ENCODE data around the gene CNIH1. TPM values are rescaled to one million over a fixed set of nuclear protein-coding genes. Genes with fewer than 3 reads are reported as not detected.
A peak's percentile ranks its signal among the peaks of the same experiment; 100 is the strongest.

The CNIH1 gene
- 147 and 155 TPM in 2 replicates for total RNA-seq (2014; rRNA removed; shearing (Covaris generic))
- 313 and 354 TPM in 2 replicates for polyA plus RNA-seq (2015; cell fraction: cytosol; rRNA removed)
- 35.2 and 39.2 TPM in 2 replicates for polyA plus RNA-seq (2015; cell fraction: nucleus; rRNA removed)

GRCh38 chr14:54440873-54441868, at the start of gene CNIH1:
CNIH1 (minus strand) TSS chr14:54441374; CDS start chr14:54441327, 47 bp downstream.
- DNase-seq (ENCODE audit: low read depth, low spot score) = peak; percentile 89
- in situ Hi-C loops (cut with HindIII; ENCODE audit: low pct_unique_long_range_greater_than_20kb, low sequenced_read_pairs) = no loop called here

- in situ Hi-C loops (cut with HindIII; ENCODE audit: low pct_unique_long_range_greater_than_20kb, low sequenced_read_pairs) = no loop called here
- DNase-seq (ENCODE audit: low read depth, low spot score) = no peak
Measured at GRCh38 chr14:54490445-54491175, 49.4 kb upstream of the CNIH1 start.

DNA sequence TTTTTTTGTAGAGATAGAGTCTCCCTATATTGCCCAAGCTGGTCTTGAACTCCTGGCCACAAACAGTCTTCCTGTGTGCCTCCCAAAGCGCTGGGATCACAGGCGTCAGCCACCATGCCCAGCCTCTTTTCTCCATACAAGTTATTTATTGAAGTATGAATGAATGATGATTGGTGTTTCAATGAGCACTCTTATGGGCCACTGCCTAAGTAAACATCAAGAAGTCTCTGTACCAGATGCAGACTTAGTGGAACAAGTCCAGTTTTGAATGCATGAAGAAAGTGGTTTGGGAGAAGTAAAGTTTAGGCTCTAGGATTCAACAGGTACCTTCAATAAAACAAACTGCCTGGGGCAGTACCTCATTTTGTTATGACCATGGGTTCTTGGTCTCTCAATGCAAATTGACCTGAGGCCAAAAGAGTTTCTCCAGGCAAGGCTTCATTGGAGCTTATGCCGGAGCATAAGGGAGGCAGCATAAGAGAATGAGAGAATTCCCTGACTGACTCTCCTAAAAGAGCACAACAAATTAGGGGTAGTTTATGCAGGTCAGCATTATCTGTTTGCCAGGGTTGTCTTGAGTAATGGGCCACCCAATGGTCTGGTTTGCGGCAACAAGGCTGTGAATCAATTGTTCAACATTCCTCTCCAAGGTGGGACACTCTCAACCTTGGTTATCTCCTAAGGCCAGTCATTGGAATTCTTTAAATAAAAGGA, 48.7 kb upstream of the CNIH1 start:
- in situ Hi-C loops (cut with HindIII; ENCODE audit: low pct_unique_long_range_greater_than_20kb, low sequenced_read_pairs) = no loop called here
- no peak for DNase-seq (ENCODE audit: low read depth, low spot score)

DNA sequence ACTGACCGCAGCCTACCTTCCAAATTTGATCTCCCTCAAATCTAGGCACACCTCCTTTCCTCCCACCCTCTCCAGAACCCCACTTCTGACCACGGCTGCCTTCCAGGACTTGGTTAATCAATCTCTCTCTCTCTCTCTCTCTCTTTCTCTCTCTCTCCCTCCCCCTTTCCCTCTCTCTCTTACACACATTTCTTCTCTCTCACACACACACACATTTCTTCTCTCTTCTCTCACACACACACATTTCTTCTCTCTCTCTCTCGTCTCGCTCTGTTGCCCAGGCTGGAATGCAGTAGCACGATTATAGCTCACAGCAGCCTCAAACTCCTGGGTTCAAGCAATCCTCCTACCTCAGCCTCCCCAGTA, 48.1 kb upstream of the CNIH1 start:
- in situ Hi-C loops (cut with HindIII; ENCODE audit: low pct_unique_long_range_greater_than_20kb, low sequenced_read_pairs) = no loop called here
- no peak for DNase-seq (ENCODE audit: low read depth, low spot score)

GRCh38 chr14:54488646-54489317, 47.6 kb upstream of the CNIH1 start, which contains the start of gene GMFB:
GMFB (minus strand) TSS chr14:54488980; CDS start chr14:54488927, 53 bp downstream.
- DNase-seq (ENCODE audit: low read depth, low spot score) = peak; percentile 88
- in situ Hi-C loops (cut with HindIII; ENCODE audit: low pct_unique_long_range_greater_than_20kb, low sequenced_read_pairs) = no loop called here

GRCh38 chr14:54488318-54488645, 47.1 kb upstream of the CNIH1 start:
- no peak for DNase-seq (ENCODE audit: low read depth, low spot score)
- in situ Hi-C loops (cut with HindIII; ENCODE audit: low pct_unique_long_range_greater_than_20kb, low sequenced_read_pairs) = no loop called here

GRCh38 chr14:54487771-54488170, 46.6 kb upstream of the CNIH1 start:
- peak; percentile 70 for DNase-seq (ENCODE audit: low read depth, low spot score)
- in situ Hi-C loops (cut with HindIII; ENCODE audit: low pct_unique_long_range_greater_than_20kb, low sequenced_read_pairs) = no loop called here

DNA sequence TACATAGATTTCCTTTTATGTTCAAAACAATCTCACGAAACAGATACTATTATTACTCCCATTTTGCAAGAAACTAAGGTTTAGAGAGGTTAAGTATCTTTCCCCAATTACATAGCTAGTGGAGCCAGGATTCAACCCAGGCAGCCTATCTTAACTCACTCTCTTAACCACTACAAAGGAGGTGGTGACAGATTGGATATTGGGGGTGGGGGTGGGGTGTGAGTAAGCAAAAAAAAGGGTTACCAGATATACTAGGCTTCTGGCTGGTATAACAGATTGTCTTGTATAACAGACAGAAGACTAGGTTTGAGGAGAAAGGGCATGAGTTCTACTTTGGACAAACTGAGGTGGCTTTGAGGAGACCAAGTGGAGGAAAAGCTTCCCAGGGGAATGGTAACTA, 45.5 kb upstream of the CNIH1 start:
- in situ Hi-C loops (cut with HindIII; ENCODE audit: low pct_unique_long_range_greater_than_20kb, low sequenced_read_pairs) = no loop called here

GRCh38 chr14:54483846-54484245, 42.7 kb upstream of the CNIH1 start:
- in situ Hi-C loops (cut with HindIII; ENCODE audit: low pct_unique_long_range_greater_than_20kb, low sequenced_read_pairs) = no loop called here
- DNase-seq (ENCODE audit: low read depth, low spot score) = no peak

More for the DNA sequence above, 45.5 kb upstream of the CNIH1 start:
- no peak for DNase-seq (ENCODE audit: low read depth, low spot score)

GRCh38 chr14:54483073-54483745, 42.0 kb upstream of the CNIH1 start:
- in situ Hi-C loops (cut with HindIII; ENCODE audit: low pct_unique_long_range_greater_than_20kb, low sequenced_read_pairs) = no loop called here
- DNase-seq (ENCODE audit: low read depth, low spot score) = peak; percentile 41

- no peak for DNase-seq (ENCODE audit: low read depth, low spot score)
- in situ Hi-C loops (cut with HindIII; ENCODE audit: low pct_unique_long_range_greater_than_20kb, low sequenced_read_pairs) = no loop called here
Measured at GRCh38 chr14:54481695-54482094, 40.5 kb upstream of the CNIH1 start.

DNA sequence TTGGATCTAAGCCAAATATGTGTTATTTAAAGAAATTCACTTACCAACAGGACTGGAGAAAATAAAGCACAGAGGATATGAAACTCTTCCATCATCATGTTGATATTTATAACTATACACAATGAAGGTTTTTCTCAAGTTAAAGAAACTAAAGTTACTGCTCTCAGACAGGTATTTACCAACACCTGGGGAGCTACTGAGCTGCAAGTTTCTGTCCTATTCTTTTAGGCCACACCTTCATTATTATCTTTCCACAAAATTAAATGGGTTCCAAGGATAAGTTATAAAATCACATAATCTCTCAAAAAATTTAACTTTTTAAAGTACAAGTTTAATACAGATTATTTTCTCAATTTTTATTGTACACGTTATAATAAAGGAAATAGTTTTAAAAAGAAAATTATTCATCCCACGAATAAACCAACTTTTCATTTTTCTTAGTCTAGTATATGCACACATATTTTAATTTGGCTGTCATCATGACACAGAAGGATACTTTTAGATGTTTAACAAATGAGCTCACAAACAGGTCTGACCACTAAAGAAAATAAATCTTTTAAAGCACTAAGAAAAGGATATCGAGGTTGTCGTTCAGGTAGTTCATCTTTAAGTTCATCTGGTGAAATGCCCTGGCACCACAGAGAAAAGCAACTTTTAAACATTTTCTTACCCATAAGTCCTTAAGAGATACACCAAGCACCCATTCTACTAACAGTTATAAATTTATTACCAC, 39.8 kb upstream of the CNIH1 start:
- in situ Hi-C loops (cut with HindIII; ENCODE audit: low pct_unique_long_range_greater_than_20kb, low sequenced_read_pairs) = no loop called here
- no peak for DNase-seq (ENCODE audit: low read depth, low spot score)

- in situ Hi-C loops (cut with HindIII; ENCODE audit: low pct_unique_long_range_greater_than_20kb, low sequenced_read_pairs) = no loop called here
Measured at GRCh38 chr14:54478636-54479215, 37.6 kb upstream of the CNIH1 start.

DNA sequence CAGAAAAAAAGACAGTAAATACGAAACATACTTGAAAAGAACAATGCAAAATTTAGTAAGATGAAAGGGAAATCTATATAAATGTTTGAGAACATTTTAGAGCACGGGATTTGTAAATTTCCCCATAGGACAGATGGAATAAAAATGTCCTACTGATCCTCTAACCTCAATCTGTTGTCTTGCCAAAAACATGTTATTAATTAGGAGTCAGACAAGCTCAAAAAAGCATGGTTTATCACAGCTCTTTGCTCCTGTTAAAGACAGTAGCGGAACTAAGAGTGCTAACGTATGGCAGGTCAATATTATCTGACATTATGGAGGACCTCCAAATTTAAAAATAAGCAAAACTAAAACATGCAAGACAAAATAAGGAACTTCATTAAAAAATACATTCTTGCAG, 34.7 kb upstream of the CNIH1 start:
- in situ Hi-C loops (cut with HindIII; ENCODE audit: low pct_unique_long_range_greater_than_20kb, low sequenced_read_pairs) = no loop called here
- no peak for DNase-seq (ENCODE audit: low read depth, low spot score)

More at GRCh38 chr14:54478636-54479215, 37.6 kb upstream of the CNIH1 start:
- no peak for DNase-seq (ENCODE audit: low read depth, low spot score)

GRCh38 chr14:54475187-54475899, 34.2 kb upstream of the CNIH1 start:
- no peak for DNase-seq (ENCODE audit: low read depth, low spot score)
- in situ Hi-C loops (cut with HindIII; ENCODE audit: low pct_unique_long_range_greater_than_20kb, low sequenced_read_pairs) = no loop called here
